Smooth muscle cell (in vitro differentiated cells): ENCODE measurements around the gene KRTAP5-4. TPM values are rescaled to one million over a fixed set of nuclear protein-coding genes. Genes with fewer than 3 reads are reported as not detected.
A peak's percentile ranks its signal among the peaks of the same experiment; 100 is the strongest.
"Not testable (repeated sequence)": the region's sequence is repeated elsewhere in the genome, so short reads cannot be mapped to it uniquely, and the experiment has no call there.

Source experiments
- DNase-seq: peaks from one replicate; lab custom pipeline; 2025; ENCODE audit not compliant: unreplicated experiment; lab: John Stamatoyannopoulos, UW
- H2AFZ ChIP-seq: fragments of 200-600 bp; sonication (generic); 2 replicates; pipeline ENCODE4 v1.6.0; 2016; ENCODE audit warnings: antibody characterized with exemption, low read depth, mild to moderate bottlenecking
- H3F3A ChIP-seq: fragments of 200-600 bp; sonication (generic); 2 replicates; pipeline ENCODE4 v1.6.0; 2017; ENCODE audit warnings: antibody characterized with exemption, low read depth
- H3K27ac ChIP-seq: fragments of 200-600 bp; sonication (generic); 2 replicates; pipeline ENCODE4 v1.5.1; 2016; ENCODE audit warnings: low read depth, mild to moderate bottlenecking
- H3K27me3 ChIP-seq: fragments of 200-600 bp; sonication (generic); 2 replicates; pipeline ENCODE4 v1.6.1; 2016; ENCODE audit warnings: low read depth, mild to moderate bottlenecking
- H3K36me3 ChIP-seq: fragments of 200-600 bp; sonication (generic); 2 replicates; pipeline ENCODE4 v1.5.1; 2016; ENCODE audit warnings: low read depth
- H3K4me1 ChIP-seq: fragments of 200-600 bp; sonication (generic); 2 replicates; pipeline ENCODE4 v1.5.1; 2016; ENCODE audit warnings: low read depth
- H3K4me2 ChIP-seq: fragments of 200-600 bp; sonication (generic); 2 replicates; pipeline ENCODE4 v1.6.0; 2016; ENCODE audit warnings: mild to moderate bottlenecking
- H3K4me3 ChIP-seq: fragments of 200-600 bp; sonication (generic); 2 replicates; pipeline ENCODE4 v1.5.1; 2016; ENCODE audit warnings: mild to moderate bottlenecking
- H3K79me2 ChIP-seq: fragments of 200-600 bp; sonication (generic); 2 replicates; pipeline ENCODE4 v1.6.0; 2016; ENCODE audit warnings: low read depth, mild to moderate bottlenecking
- H3K9ac ChIP-seq: fragments of 200-600 bp; sonication (generic); 2 replicates; pipeline ENCODE4 v1.6.0; 2016; ENCODE audit warnings: low read depth
- H3K9me3 ChIP-seq: fragments of 200-600 bp; sonication (generic); replicated peaks from 2 replicates; pipeline ENCODE4 v1.5.1; 2016; ENCODE audit warnings: low read depth
- H4K20me1 ChIP-seq: fragments of 200-600 bp; sonication (generic); 2 replicates; pipeline ENCODE4 v1.6.0; 2016; ENCODE audit warnings: low read depth
- CTCF ChIP-seq: fragments of 200-600 bp; sonication (generic); IDR thresholded peaks from 2 replicates; pipeline ENCODE4 v1.5.1; 2017; ENCODE audit warnings: borderline replicate concordance, mild to moderate bottlenecking, antibody characterized with exemption; ENCODE audit not compliant: insufficient read depth, poor library complexity, severe bottlenecking
- WGBS: methylation state at CpG from one replicate; pipeline ENCODE4 v1.1.7; 2016; ENCODE audit warnings: low lambda C conversion rate; 5-methylcytosine and 5-hydroxymethylcytosine counted together
- polyA plus RNA-seq: library from polyadenylated mRNA; unstranded; fragments of >200 nt; fragmentation: Nextera tagmentation; extraction: Ambion mirVana; gene quantifications from 2 replicates; pipeline ENCODE4 v1.2.1, GENCODE V29; 2016
- total RNA-seq: library from RNA; depleted of rRNA; stranded (reverse); fragments of >200 nt; gene quantifications from 2 replicates; pipeline ENCODE4 v1.2.3, GENCODE V29; 2014

Gene KRTAP5-4
- total RNA-seq (not detected in 2 replicates), polyA plus RNA-seq (not detected in 2 replicates)

- H3K27ac ChIP-seq: no peak within 1 kb of the TSS
- no peaks in the 10 kb centered on the region for H3K79me2 ChIP-seq
- no peaks in the 10 kb centered on the region for H3K9me3 ChIP-seq
- TF ChIP-seq CTCF: no peak
- peaks cover 13% of the 10 kb centered on the region for H3K27me3 ChIP-seq
- H4K20me1 ChIP-seq: no peaks in the 10 kb centered on the region
- no peak within 1 kb of the TSS for H3K4me2 ChIP-seq
- H3K36me3 ChIP-seq: no peaks in the 10 kb centered on the region
- 88% methylated on average over 1 of the region's 1 CpG for WGBS
- no peak for DNase-seq
- H3K9ac ChIP-seq: no peak within 1 kb of the TSS
- no peak within 1 kb of the TSS for H3K4me3 ChIP-seq
- no peaks in the 10 kb centered on the region for H3K4me1 ChIP-seq
- H2AFZ ChIP-seq: no peak within 1 kb of the TSS
- no peaks in the 10 kb centered on the region for H3F3A ChIP-seq
Measured at GRCh38 chr11:1622086-1622485, at the start of gene KRTAP5-4. Gene KRTAP5-4, minus strand, starts transcription at chr11:1622138. Its CDS starts 45 bp downstream, at chr11:1622093.

- DNase-seq: no peak
- Histone ChIP-seq H3K9me3 (no peaks in the 10 kb centered on the region), H3K27ac (peak overlapping the region; percentile 35), H3K79me2 (no peaks in the 10 kb centered on the region), H3K4me2 (no peak overlapping the region), H3K4me3 (no peak overlapping the region), H4K20me1 (no peaks in the 10 kb centered on the region), H3K27me3 (no peaks in the 10 kb centered on the region), H3K9ac (no peak overlapping the region), H3K4me1 (peaks cover 29% of the 10 kb centered on the region), H3K36me3 (no peaks in the 10 kb centered on the region), H3F3A (peaks cover 20% of the 10 kb centered on the region), H2AFZ (no peak overlapping the region)
- no peak for TF ChIP-seq CTCF
- 90% methylated on average over 11 of the region's 11 CpGs for whole genome bisulfite sequencing
Measured at GRCh38 chr11:1671658-1672057, 49.7 kb upstream of the KRTAP5-4 start.

GRCh38 chr11:1670905-1671371 lies 49.0 kb upstream of the KRTAP5-4 start:
- Histone ChIP-seq H3K9ac (no peak overlapping the region), H3K79me2 (no peaks in the 10 kb centered on the region), H4K20me1 (no peaks in the 10 kb centered on the region), H3K9me3 (no peaks in the 10 kb centered on the region), H3K4me3 (no peak overlapping the region), H2AFZ (no peak overlapping the region), H3K36me3 (no peaks in the 10 kb centered on the region), H3K4me2 (no peak overlapping the region), H3K27ac (no peak overlapping the region), H3K4me1 (peaks cover 24% of the 10 kb centered on the region), H3F3A (peaks cover 20% of the 10 kb centered on the region), H3K27me3 (no peaks in the 10 kb centered on the region)
- no peak for TF ChIP-seq CTCF
- 92% methylated on average over 7 of the region's 11 CpGs for WGBS
- no peak for DNase-seq

GRCh38 chr11:1670457-1670856 lies 48.5 kb upstream of the KRTAP5-4 start:
- H3K27me3 ChIP-seq, H3K79me2 ChIP-seq, H3K27ac ChIP-seq, H3K4me2 ChIP-seq, H2AFZ ChIP-seq, H4K20me1 ChIP-seq, H3K36me3 ChIP-seq, H3K9ac ChIP-seq, H3K9me3 ChIP-seq, H3K4me3 ChIP-seq, DNase-seq: not testable (repeated sequence)
- WGBS: 100% methylated on average over 1 of the region's 1 CpG
- H3K4me1 ChIP-seq: peaks cover 19% of the 10 kb centered on the region
- peaks cover 20% of the 10 kb centered on the region for H3F3A ChIP-seq
